Measurements from ENCODE around the gene SYT17.

Gene SYT17

GRCh38 chr16:19147126-19147525 lies 20.9 kb upstream of the SYT17 start:
- in situ Hi-C loops (cut with HindIII; ENCODE audit: low sequenced_read_pairs) = no loop called here

GRCh38 chr16:19147627-19148026 lies 20.4 kb upstream of the SYT17 start:
- no peak overlapping the region for H3K4me3 ChIP-seq (ENCODE audit: low read depth, low read length)
- no peak for TF ChIP-seq CTCF (IDR thresholded peaks at IDR 0.05; ENCODE audit: low read depth, low read length)
- in situ Hi-C loops (cut with HindIII; ENCODE audit: low sequenced_read_pairs) = no loop called here
- no peak for DNase-seq (ENCODE audit: low read depth, low spot score)

More at GRCh38 chr16:19147126-19147525, 20.9 kb upstream of the SYT17 start:
- no peak for TF ChIP-seq CTCF (IDR thresholded peaks at IDR 0.05; ENCODE audit: low read depth, low read length)
- DNase-seq (ENCODE audit: low read depth, low spot score) = no peak
- no peak overlapping the region for H3K4me3 ChIP-seq (ENCODE audit: low read depth, low read length)

GRCh38 chr16:19148189-19148588 lies 19.9 kb upstream of the SYT17 start:
- TF ChIP-seq CTCF (IDR thresholded peaks at IDR 0.05; ENCODE audit: low read depth, low read length) = no peak
- in situ Hi-C loops (cut with HindIII; ENCODE audit: low sequenced_read_pairs) = no loop called here
- no peak for DNase-seq (ENCODE audit: low read depth, low spot score)
- H3K4me3 ChIP-seq (ENCODE audit: low read depth, low read length) = no peak overlapping the region

GRCh38 chr16:19151310-19151709 lies 16.7 kb upstream of the SYT17 start:
- no peak for DNase-seq (ENCODE audit: low read depth, low spot score)
- in situ Hi-C loops (cut with HindIII; ENCODE audit: low sequenced_read_pairs) = no loop called here
- no peak for TF ChIP-seq CTCF (IDR thresholded peaks at IDR 0.05; ENCODE audit: low read depth, low read length)
- H3K4me3 ChIP-seq (ENCODE audit: low read depth, low read length) = no peak overlapping the region

GRCh38 chr16:19152042-19152441 lies 16.0 kb upstream of the SYT17 start:
- H3K4me3 ChIP-seq (ENCODE audit: low read depth, low read length) = no peak overlapping the region
- in situ Hi-C loops (cut with HindIII; ENCODE audit: low sequenced_read_pairs) = no loop called here
- no peak for DNase-seq (ENCODE audit: low read depth, low spot score)
- TF ChIP-seq CTCF (IDR thresholded peaks at IDR 0.05; ENCODE audit: low read depth, low read length) = no peak

GRCh38 chr16:19153876-19154275 lies 14.2 kb upstream of the SYT17 start:
- H3K4me3 ChIP-seq (ENCODE audit: low read depth, low read length) = no peak overlapping the region
- DNase-seq (ENCODE audit: low read depth, low spot score) = no peak
- TF ChIP-seq CTCF (IDR thresholded peaks at IDR 0.05; ENCODE audit: low read depth, low read length) = no peak
- in situ Hi-C loops (cut with HindIII; ENCODE audit: low sequenced_read_pairs) = no loop called here

GRCh38 chr16:19162085-19162484 lies 6.0 kb upstream of the SYT17 start:
- in situ Hi-C loops (cut with HindIII; ENCODE audit: low sequenced_read_pairs) = no loop called here
- DNase-seq (ENCODE audit: low read depth, low spot score) = no peak
- no peak overlapping the region for H3K4me3 ChIP-seq (ENCODE audit: low read depth, low read length)
- no peak for TF ChIP-seq CTCF (IDR thresholded peaks at IDR 0.05; ENCODE audit: low read depth, low read length)

Data from astrocyte of the spinal cord (primary cell).